CD4-positive, alpha-beta memory T cell (primary cell): ENCODE results near the gene NRCAM. TPM values are rescaled to one million over a fixed set of nuclear protein-coding genes. Genes with fewer than 3 reads are reported as not detected.

ENCODE experiments used
- CTCF ChIA-PET: fragments of 350-600 bp; sonication (Branson Sonifier 250); formaldehyde crosslinking; loops from one replicate; lab custom pipeline; 2021; ENCODE audit warnings: inconsistent platforms; ENCODE audit not compliant: partially characterized antibody; lab: Charles Lee
- POLR2A ChIA-PET: fragments of 350-600 bp; sonication (Branson Sonifier 250); formaldehyde crosslinking; loops from one replicate; lab custom pipeline; 2021; ENCODE audit not compliant: partially characterized antibody; lab: Charles Lee
- DNase-seq, 5 donors: peaks; one replicate each; pipeline versions ENCODE4 v3.0.0 to v3.0.0-alpha.2; 2020 to 2022; ENCODE audit warnings: mixed read lengths in 1 of 5
- H3K27ac ChIP-seq: one replicate; pipeline ENCODE4 v1.7.0; 2013; ENCODE audit warnings: low read depth, low read length
- H3K27me3 ChIP-seq: 2 replicates; pipeline ENCODE4 v1.7.0; 2013; ENCODE audit warnings: mild to moderate bottlenecking, low read length, moderate library complexity; ENCODE audit not compliant: insufficient read depth
- H3K36me3 ChIP-seq: 2 replicates; pipeline ENCODE4 v1.7.0; 2013; ENCODE audit warnings: mild to moderate bottlenecking, low read length, moderate library complexity; ENCODE audit not compliant: insufficient read depth
- H3K4me1 ChIP-seq: 2 replicates; pipeline ENCODE4 v1.7.0; 2013; ENCODE audit warnings: mild to moderate bottlenecking, low read length, moderate library complexity; ENCODE audit not compliant: insufficient read depth
- H3K4me3 ChIP-seq, 2 donors: one replicate each; pipeline ENCODE4 v1.7.0; 2013; ENCODE audit warnings: low read length in 2 of 2, mild to moderate bottlenecking in 1 of 2
- H3K9me3 ChIP-seq, 2 donors: one replicate each; pipeline ENCODE4 v1.7.0; 2013; ENCODE audit warnings: low read length in 2 of 2, control low read depth in 1 of 2; ENCODE audit not compliant: control insufficient read depth in 1 of 2
- H3K27ac Mint-ChIP-seq, 7 donors: one replicate each; pipeline ENCODE4 v1.8.0; 2020 to 2021; ENCODE audit warnings: mixed read lengths in 7 of 7, mild to moderate bottlenecking in 6 of 7, inconsistent platforms in 3 of 7, moderate library complexity in 3 of 7
- H3K27me3 Mint-ChIP-seq, 2 donors: one replicate each; pipeline ENCODE4 v1.8.0; 2020 to 2021; ENCODE audit warnings: mixed read lengths in 2 of 2
- H3K36me3 Mint-ChIP-seq, 2 donors: one replicate each; pipeline ENCODE4 v1.8.0; 2020 to 2021; ENCODE audit warnings: mixed read lengths in 2 of 2, inconsistent platforms in 1 of 2, mild to moderate bottlenecking in 1 of 2
- H3K4me1 Mint-ChIP-seq, 4 donors: one replicate each; pipeline ENCODE4 v1.8.0; 2020 to 2021; ENCODE audit warnings: mixed read lengths in 4 of 4, mild to moderate bottlenecking in 1 of 4
- H3K4me3 Mint-ChIP-seq, 8 donors: one replicate each; pipeline ENCODE4 v1.8.0; 2020 to 2021; ENCODE audit warnings: mixed read lengths in 8 of 8, mild to moderate bottlenecking in 7 of 8, moderate library complexity in 6 of 8, inconsistent platforms in 3 of 8
- H3K9me3 Mint-ChIP-seq, 8 donors: one replicate each; pipeline ENCODE4 v1.8.0; 2020 to 2021; ENCODE audit warnings: mixed read lengths in 8 of 8, mild to moderate bottlenecking in 5 of 8, inconsistent platforms in 3 of 8, moderate library complexity in 1 of 8
- intact Hi-C: fragments of 100-400 bp; cut with micrococcal nuclease; formaldehyde crosslinking; loops from one replicate; pipeline ENCODE4 v1.15.1; 2023
- polyA plus RNA-seq, 2 donors: library from polyadenylated mRNA; unstranded; fragments of 300-500 nt; fragmentation: Illumina TruSeq; gene quantifications; one replicate each; pipeline ENCODE4 v1.2.3, GENCODE V29; 2021
- total RNA-seq, 2 experiments: library from RNA; stranded (reverse); gene quantifications; one replicate each; pipeline ENCODE4 v1.2.3, GENCODE V29; 2021

The NRCAM gene
- total and polyA plus RNA-seq, 4 experiments from 2014 or later = 0.22 to 0.41 (median 0.32) TPM; not detected in 1

GRCh38 chr7:108210796-108211195 is 245.4 kb downstream of the NRCAM start:
- no peaks in the 10 kb centered on the region for H3K36me3 Mint-ChIP-seq
- H3K27ac ChIP-seq = no peak overlapping the region

GRCh38 chr7:108205311-108205710 is 250.9 kb downstream of the NRCAM start:
- no peaks in the 10 kb centered on the region for H3K36me3 Mint-ChIP-seq
- H3K9me3 Mint-ChIP-seq = peaks cover 0 to 3% (median 0%) of the 10 kb centered on the region in 8 donors
- no peak overlapping the region for H3K4me3 Mint-ChIP-seq
- DNase-seq = no peak
- Histone ChIP-seq H3K27me3 (no peaks in the 10 kb centered on the region), H3K4me1 (no peaks in the 10 kb centered on the region), H3K4me3 (no peak overlapping the region), H3K27ac (no peak overlapping the region), H3K9me3 (no peaks in the 10 kb centered on the region), H3K36me3 (no peaks in the 10 kb centered on the region)
- H3K4me1 Mint-ChIP-seq = no peaks in the 10 kb centered on the region
- ChIA-PET POLR2A (no interaction called here), CTCF (no interaction called here)
- H3K27ac Mint-ChIP-seq = no peak overlapping the region
- intact Hi-C loops = no loop called here
- H3K27me3 Mint-ChIP-seq = peaks cover 3 to 7% of the 10 kb centered on the region in 2 donors

More at GRCh38 chr7:108210796-108211195, 245.4 kb downstream of the NRCAM start:
- no peaks in the 10 kb centered on the region for H3K4me1 ChIP-seq
- CTCF ChIA-PET = no interaction called here
- no peaks in the 10 kb centered on the region for H3K36me3 ChIP-seq
- H3K27me3 Mint-ChIP-seq = peaks cover 3% of the 10 kb centered on the region in 2 donors
- H3K4me3 ChIP-seq = no peak overlapping the region
- POLR2A ChIA-PET = no interaction called here
- intact Hi-C loops = no loop called here
- no peaks in the 10 kb centered on the region for H3K27me3 ChIP-seq
- H3K9me3 ChIP-seq = no peaks in the 10 kb centered on the region
- no peak overlapping the region for H3K4me3 Mint-ChIP-seq
- no peak overlapping the region for H3K27ac Mint-ChIP-seq
- no peak for DNase-seq
- H3K4me1 Mint-ChIP-seq = peaks cover 0 to 3% (median 0%) of the 10 kb centered on the region in 4 donors
- H3K9me3 Mint-ChIP-seq = peaks cover 0 to 4% (median 0%) of the 10 kb centered on the region in 8 donors

- H3K36me3 ChIP-seq = no peaks in the 10 kb centered on the region
- H3K9me3 Mint-ChIP-seq = peaks cover 0 to 3% (median 0%) of the 10 kb centered on the region in 8 donors
- H3K27me3 ChIP-seq = no peaks in the 10 kb centered on the region
- POLR2A ChIA-PET = no interaction called here
- peaks cover 3 to 7% of the 10 kb centered on the region in 2 donors for H3K27me3 Mint-ChIP-seq
- no peak overlapping the region for H3K27ac Mint-ChIP-seq
- H3K9me3 ChIP-seq = no peaks in the 10 kb centered on the region
- H3K4me1 Mint-ChIP-seq = no peaks in the 10 kb centered on the region
- no peaks in the 10 kb centered on the region for H3K36me3 Mint-ChIP-seq
- H3K27ac ChIP-seq = no peak overlapping the region
- no peak overlapping the region for H3K4me3 ChIP-seq
- DNase-seq = no peak
- intact Hi-C loops = no loop called here
- no peaks in the 10 kb centered on the region for H3K4me1 ChIP-seq
- H3K4me3 Mint-ChIP-seq = no peak overlapping the region
- CTCF ChIA-PET = no interaction called here
Measured at GRCh38 chr7:108204281-108204796, 251.9 kb downstream of the NRCAM start.

- Mint-ChIP-seq H3K9me3 (peaks cover 0 to 2% (median 0%) of the 10 kb centered on the region in 8 donors), H3K36me3 (no peaks in the 10 kb centered on the region), H3K27me3 (peaks cover 2 to 7% of the 10 kb centered on the region in 2 donors), H3K4me3 (no peak overlapping the region), H3K27ac (no peak overlapping the region), H3K4me1 (no peaks in the 10 kb centered on the region)
- no peaks in the 10 kb centered on the region for H3K27me3 ChIP-seq
- CTCF ChIA-PET = no interaction called here
- no peak overlapping the region for H3K4me3 ChIP-seq
- H3K4me1 ChIP-seq = no peaks in the 10 kb centered on the region
- no peaks in the 10 kb centered on the region for H3K36me3 ChIP-seq
- no peak for DNase-seq
- no peaks in the 10 kb centered on the region for H3K9me3 ChIP-seq
- intact Hi-C loops = no loop called here
- POLR2A ChIA-PET = no interaction called here
- H3K27ac ChIP-seq = no peak overlapping the region
Measured at GRCh38 chr7:108203537-108203936, 252.7 kb downstream of the NRCAM start.

GRCh38 chr7:108202743-108203142 is 253.5 kb downstream of the NRCAM start:
- no peak overlapping the region for H3K27ac ChIP-seq
- H3K9me3 ChIP-seq = no peaks in the 10 kb centered on the region
- Mint-ChIP-seq H3K4me1 (no peaks in the 10 kb centered on the region), H3K27ac (no peak overlapping the region), H3K9me3 (no peaks in the 10 kb centered on the region), H3K36me3 (no peaks in the 10 kb centered on the region), H3K27me3 (peaks cover 0 to 7% of the 10 kb centered on the region in 2 donors), H3K4me3 (no peak overlapping the region)
- ChIA-PET POLR2A (no interaction called here), CTCF (no interaction called here)
- no peaks in the 10 kb centered on the region for H3K36me3 ChIP-seq
- no peaks in the 10 kb centered on the region for H3K27me3 ChIP-seq
- no peak for DNase-seq
- intact Hi-C loops = no loop called here
- no peak overlapping the region for H3K4me3 ChIP-seq
- no peaks in the 10 kb centered on the region for H3K4me1 ChIP-seq

- POLR2A ChIA-PET = no interaction called here
- Mint-ChIP-seq H3K36me3 (no peaks in the 10 kb centered on the region), H3K4me3 (no peak overlapping the region), H3K27me3 (peaks cover 0 to 6% of the 10 kb centered on the region in 2 donors), H3K9me3 (no peaks in the 10 kb centered on the region), H3K27ac (no peak overlapping the region), H3K4me1 (no peaks in the 10 kb centered on the region)
- H3K27ac ChIP-seq = no peak overlapping the region
- CTCF ChIA-PET = no interaction called here
- H3K36me3 ChIP-seq = no peaks in the 10 kb centered on the region
- DNase-seq = no peak
- no peaks in the 10 kb centered on the region for H3K4me1 ChIP-seq
- intact Hi-C loops = no loop called here
- H3K4me3 ChIP-seq = no peak overlapping the region
- H3K27me3 ChIP-seq = no peaks in the 10 kb centered on the region
- no peaks in the 10 kb centered on the region for H3K9me3 ChIP-seq
Measured at GRCh38 chr7:108201766-108202165, 254.5 kb downstream of the NRCAM start.

- Mint-ChIP-seq H3K4me3 (no peak overlapping the region), H3K27me3 (peaks cover 2 to 6% of the 10 kb centered on the region in 2 donors), H3K9me3 (no peaks in the 10 kb centered on the region), H3K4me1 (no peaks in the 10 kb centered on the region), H3K27ac (no peak overlapping the region), H3K36me3 (no peaks in the 10 kb centered on the region)
- no peaks in the 10 kb centered on the region for H3K4me1 ChIP-seq
- intact Hi-C loops = no loop called here
- no peak for DNase-seq
- no peak overlapping the region for H3K27ac ChIP-seq
- CTCF ChIA-PET = no interaction called here
- no peaks in the 10 kb centered on the region for H3K27me3 ChIP-seq
- H3K9me3 ChIP-seq = no peaks in the 10 kb centered on the region
- no peak overlapping the region for H3K4me3 ChIP-seq
- POLR2A ChIA-PET = no interaction called here
- H3K36me3 ChIP-seq = no peaks in the 10 kb centered on the region
Measured at GRCh38 chr7:108200326-108200725, 255.9 kb downstream of the NRCAM start.
